ENCODE data around the gene MLF2. TPM values are rescaled to one million over a fixed set of nuclear protein-coding genes. Genes with fewer than 3 reads are reported as not detected.

The MLF2 gene
- total and polyA plus RNA-seq, 10 of the 15 experiments (the other 5 are each of a cell fraction or from before 2014, with no cell fraction given), result 13.5 to 222 (median 130) TPM

GRCh38 chr12:6768437-6768914 is 15.5 kb upstream of the MLF2 start:
- Histone ChIP-seq H3K9me3 (replicated peaks; ENCODE audit: control insufficient read depth, insufficient read depth, low read length) (no peaks in the 10 kb centered on the region), H3K27ac (ENCODE audit: control insufficient read depth, insufficient read depth) (no peak overlapping the region), H3K27me3 (replicated peaks in 1 of 2; ENCODE audit: control insufficient read depth in 2 of 2, insufficient read depth in 2 of 2, low read length in 1 of 2) (no peaks in the 10 kb centered on the region), H3K4me3 (peak overlapping the region; percentile 83; the same call in 1 of the 2 replicates), H3K4me2 (ENCODE audit: control insufficient read depth, insufficient read depth) (peak overlapping the region; percentile 90), H3K4me1 (ENCODE audit: control insufficient read depth, insufficient read depth, low read length) (peaks cover 49% of the 10 kb centered on the region), H4K20me1 (ENCODE audit: control insufficient read depth, insufficient read depth) (no peaks in the 10 kb centered on the region), H3K9ac (ENCODE audit: control insufficient read depth, insufficient read depth, low read length) (peak overlapping the region; percentile 40; the same call in 1 of the 2 replicates), H3K36me3 (ENCODE audit: control insufficient read depth in 2 of 2, insufficient read depth in 2 of 2, low read length in 1 of 2) (no peaks in the 10 kb centered on the region), H3K79me2 (ENCODE audit: control insufficient read depth, insufficient read depth, low read length) (peaks cover 16% of the 10 kb centered on the region), H2AFZ (ENCODE audit: control insufficient read depth, low read depth, low read length) (no peak overlapping the region)
- intact Hi-C loops (cut with micrococcal nuclease; ENCODE audit: unreplicated experiment) (no loop called here), in situ Hi-C loops (cut with MboI) (no loop called here)
- 41% methylated on average over 6 of the region's 6 CpGs for WGBS (ENCODE audit: insufficient coverage, insufficient replicate concordance, low lambda C conversion rate, missing lambda C conversion rate)
- CTCF ChIA-PET, result interaction anchor here (1.7 kb wide), 1 partner anchor 15 kb away, joined by 8 read pairs; the partner anchor contains the start of gene MLF2
- no TSS peak for BruUV-seq (replicated peaks)
- TF ChIP-seq MLLT1 (IDR thresholded peaks at IDR 0.05) (no peak), CBX5 (IDR thresholded peaks at IDR 0.05; ENCODE audit: low read depth) (no peak), MAX (IDR thresholded peaks at IDR 0.05; ENCODE audit: low read depth, low read length) (no peak), EED (IDR thresholded peaks at IDR 0.05; ENCODE audit: low read depth) (no peak), PAX8 (IDR thresholded peaks at IDR 0.05) (no peak), SPI1 (IDR thresholded peaks at IDR 0.05; ENCODE audit: borderline replicate concordance, insufficient read depth, low read depth, low read length) (no peak), SIX5 (IDR thresholded peaks at IDR 0.05; ENCODE audit: low read depth, low read length, severe bottlenecking) (no peak), CUX1 (IDR thresholded peaks at IDR 0.05; ENCODE audit: insufficient replicate concordance, low read depth, low read length) (no peak), TBL1XR1 (IDR thresholded peaks at IDR 0.05; ENCODE audit: low read depth, low read length) (no peak)
- SMC1A ChIA-PET (ENCODE audit: uncharacterized antibody, unreplicated experiment), result interaction anchor here (1.7 to 4.2 kb wide), 2 partner anchors 10 to 15 kb away, joined by 5 to 39 read pairs; partner anchors contain the start of gene MLF2
- RAD21 ChIA-PET (ENCODE audit: unreplicated experiment), result interaction anchor here (1.1 to 4.1 kb wide), 2 partner anchors 15 to 54 kb away, joined by 3 to 51 read pairs; partner anchors contain the start of gene MLF2
- DNase-seq (ENCODE audit: low read depth, low spot score), result no peak
- ATAC-seq, result no peak
- POLR2A ChIA-PET, result interaction anchor here (0.6 to 1.2 kb wide), 2 partner anchors 9 to 248 kb away, joined by 3 to 4 read pairs; no protein-coding TSS in a partner anchor
- no peak for FAIRE-seq

Measured in GM12878 (cell line).